ENCODE results near the gene XCL2. TPM values are rescaled to one million over a fixed set of nuclear protein-coding genes. Genes with fewer than 3 reads are reported as not detected.

XCL2 gene
- total and polyA plus RNA-seq, 10 of the 15 experiments (the other 5 are each of a cell fraction or from before 2014, with no cell fraction given): 0.50 to 299 (median 4.8) TPM

DNA sequence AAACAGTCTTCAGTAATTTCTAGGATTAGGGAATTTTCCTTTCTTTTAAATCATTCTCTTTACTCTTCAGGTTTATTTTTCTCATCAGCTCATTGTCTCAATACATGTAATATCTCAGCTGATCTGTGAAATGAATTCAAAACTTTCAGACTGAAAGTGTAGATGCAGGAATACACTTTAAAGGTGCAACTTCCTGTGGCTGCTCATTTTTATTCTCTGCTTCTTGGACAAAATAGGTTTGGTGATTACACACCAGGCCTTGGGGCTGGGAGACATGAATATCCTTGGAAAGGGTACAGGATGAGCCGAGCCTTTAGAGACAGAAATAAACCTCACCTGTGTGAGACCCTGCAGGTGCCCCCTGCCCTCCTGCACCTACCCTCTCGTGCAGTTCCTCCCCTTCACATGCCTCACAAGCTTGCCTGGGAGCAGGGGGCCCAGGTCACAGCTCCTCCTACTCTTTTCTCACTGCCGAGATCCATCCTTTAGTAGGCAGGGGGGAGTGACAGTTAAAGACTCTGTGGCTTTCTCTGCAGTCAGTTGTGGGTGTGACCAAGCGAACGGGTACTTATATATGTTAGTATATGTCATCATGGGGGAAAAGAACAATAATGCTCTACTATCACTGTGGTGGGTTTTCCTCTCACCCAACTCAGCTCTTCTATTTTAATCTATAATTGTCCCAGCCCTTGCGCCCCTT, 23.6 kb downstream of the XCL2 start:
- Histone ChIP-seq H3K36me3 (ENCODE audit: control insufficient read depth in 2 of 2, insufficient read depth in 2 of 2, low read length in 1 of 2) (no peaks in the 10 kb centered on the region), H2AFZ (ENCODE audit: control insufficient read depth, low read depth, low read length) (no peak overlapping the region), H3K9ac (ENCODE audit: control insufficient read depth, insufficient read depth, low read length) (no peak overlapping the region), H3K9me3 (replicated peaks; ENCODE audit: control insufficient read depth, insufficient read depth, low read length) (no peaks in the 10 kb centered on the region; the same call in 1 of the 3 replicates), H3K4me2 (ENCODE audit: control insufficient read depth, insufficient read depth) (no peak overlapping the region; the same call in none of the 2 replicates), H3K27me3 (replicated peaks in 1 of 2; ENCODE audit: control insufficient read depth in 2 of 2, insufficient read depth in 2 of 2, low read length in 1 of 2) (no peaks in the 10 kb centered on the region; a peak in 1 of 4 replicates), H3K79me2 (ENCODE audit: control insufficient read depth, insufficient read depth, low read length) (no peaks in the 10 kb centered on the region), H3K27ac (ENCODE audit: control insufficient read depth, insufficient read depth) (no peak overlapping the region), H3K4me3 (no peak overlapping the region), H4K20me1 (ENCODE audit: control insufficient read depth, insufficient read depth) (no peaks in the 10 kb centered on the region), H3K4me1 (ENCODE audit: control insufficient read depth, insufficient read depth, low read length) (peaks cover 10% of the 10 kb centered on the region)
- no peak for DNase-seq (ENCODE audit: low read depth, low spot score)
- CTCF ChIA-PET: interaction anchor here (0.8 to 3.3 kb wide), 7 partner anchors 10 to 177 kb away, joined by 3 to 22 read pairs (median 4); no protein-coding TSS in a partner anchor
- in situ Hi-C loops (cut with MboI) (no loop called here), intact Hi-C loops (cut with micrococcal nuclease; ENCODE audit: unreplicated experiment) (no loop called here)
- BruUV-seq (replicated peaks): no TSS peak
- WGBS (ENCODE audit: insufficient coverage, insufficient replicate concordance, low lambda C conversion rate, missing lambda C conversion rate): 27% methylated on average over 6 of the region's 6 CpGs
- RAD21 ChIA-PET (ENCODE audit: unreplicated experiment): interaction anchor here (0.6 to 3.4 kb wide), 20 partner anchors 11 to 505 kb away, joined by 3 to 100 read pairs (median 6); no protein-coding TSS in a partner anchor
- ATAC-seq: peak; percentile 95
- SMC1A ChIA-PET (ENCODE audit: uncharacterized antibody, unreplicated experiment): interaction anchor here (0.6 to 4.9 kb wide), 34 partner anchors 8 to 111 kb away, joined by 3 to 96 read pairs (median 4); no protein-coding TSS in a partner anchor
- no peak for FAIRE-seq
- POLR2A ChIA-PET: interaction anchor here (1.0 to 2.7 kb wide), 10 partner anchors 8 to 178 kb away, joined by 3 to 41 read pairs (median 6); no protein-coding TSS in a partner anchor
- TF ChIP-seq ZBED1 (IDR thresholded peaks at IDR 0.05; ENCODE audit: borderline replicate concordance): no peak
- TF ChIP-seq, protein P1, sequence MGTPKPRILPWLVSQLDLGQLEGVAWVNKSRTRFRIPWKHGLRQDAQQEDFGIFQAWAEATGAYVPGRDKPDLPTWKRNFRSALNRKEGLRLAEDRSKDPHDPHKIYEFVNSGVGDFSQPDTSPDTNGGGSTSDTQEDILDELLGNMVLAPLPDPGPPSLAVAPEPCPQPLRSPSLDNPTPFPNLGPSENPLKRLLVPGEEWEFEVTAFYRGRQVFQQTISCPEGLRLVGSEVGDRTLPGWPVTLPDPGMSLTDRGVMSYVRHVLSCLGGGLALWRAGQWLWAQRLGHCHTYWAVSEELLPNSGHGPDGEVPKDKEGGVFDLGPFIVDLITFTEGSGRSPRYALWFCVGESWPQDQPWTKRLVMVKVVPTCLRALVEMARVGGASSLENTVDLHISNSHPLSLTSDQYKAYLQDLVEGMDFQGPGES (IDR thresholded peaks at IDR 0.05): no peak
- peak; percentile 71 for TF ChIP-seq SMAD1 (IDR thresholded peaks at IDR 0.05; ENCODE audit: low read depth, partially characterized antibody)
- peak; percentile 60 for TF ChIP-seq RELB (IDR thresholded peaks at IDR 0.05; ENCODE audit: low read depth)
- TF ChIP-seq CUX1 (IDR thresholded peaks at IDR 0.05; ENCODE audit: insufficient replicate concordance, low read depth, low read length): no peak
- peak; percentile 92 for TF ChIP-seq ATF7 (IDR thresholded peaks at IDR 0.05; ENCODE audit: low read depth)
- peak; percentile 69 for TF ChIP-seq NBN (IDR thresholded peaks at IDR 0.05)
- TF ChIP-seq DPF2 (IDR thresholded peaks at IDR 0.05): peak; percentile 85
- TF ChIP-seq MXI1 (IDR thresholded peaks at IDR 0.05; ENCODE audit: low read depth, low read length): peak; percentile 54; the same call in 1 of the 2 replicates
- TF ChIP-seq RAD21 (IDR thresholded peaks at IDR 0.05; ENCODE audit: insufficient read depth, low read depth, low read length): no peak
- peak; percentile 76 to 77 for TF ChIP-seq IKZF2 (IDR thresholded peaks at IDR 0.05)
- peak; percentile 84 for TF ChIP-seq MTA2 (IDR thresholded peaks at IDR 0.05; ENCODE audit: low read depth)
- peak; percentile 87 for TF ChIP-seq GATAD2B (conservative IDR thresholded peaks at IDR 0.05; ENCODE audit: low read depth)
- 0 out of 2 replicates have a peak, but pooled peaks have one; percentile 21 for TF ChIP-seq SREBF2 (IDR thresholded peaks at IDR 0.05; ENCODE audit: low read length)
